ENCODE results near the gene SRI.

- TF ChIP-seq CTCF (IDR thresholded peaks at IDR 0.05), result no peak
- TF ChIP-seq EP300 (IDR thresholded peaks at IDR 0.05), result no peak
Measured at GRCh38 chr7:88172842-88173241, 47.0 kb downstream of the SRI start.
